HepG2 (cell line): ENCODE results near the gene FLAD1. TPM values are rescaled to one million over a fixed set of nuclear protein-coding genes. Genes with fewer than 3 reads are reported as not detected.

Experiments used
- CBX1 ChIP-seq: IDR thresholded peaks from one replicate; pipeline ENCODE4 v1.6.1; 2016; ENCODE audit warnings: antibody characterized with exemption, low read depth
- CSRNP1 ChIP-seq: sonication (generic); formaldehyde crosslinking; IDR thresholded peaks from 2 replicates; pipeline ENCODE4 v1.8.1; 2023; ENCODE audit warnings: mild to moderate bottlenecking, missing genetic modification reagents
- ERF ChIP-seq: IDR thresholded peaks from 2 replicates; pipeline ENCODE4 v1.6.1; 2018; ENCODE audit warnings: missing biosample characterization, missing genetic modification reagents
- FOXO4 ChIP-seq: sonication (generic); formaldehyde crosslinking; conservative IDR thresholded peaks from 2 replicates; pipeline ENCODE4 v1.8.1; 2023; ENCODE audit warnings: missing genetic modification reagents
- GFI1 ChIP-seq: sonication (generic); formaldehyde crosslinking; IDR thresholded peaks from 2 replicates; pipeline ENCODE4 v1.5.0; 2020; ENCODE audit warnings: missing genetic modification reagents, mild to moderate bottlenecking, borderline replicate concordance
- MBD4 ChIP-seq: IDR thresholded peaks from 2 replicates; pipeline ENCODE4 v1.6.1; 2012; ENCODE audit warnings: low read length, inconsistent platforms, borderline replicate concordance
- MEIS2 ChIP-seq: sonication (generic); formaldehyde crosslinking; IDR thresholded peaks from 2 replicates; pipeline ENCODE4 v1.9.0; 2021; ENCODE audit warnings: mild to moderate bottlenecking, missing genetic modification reagents
- MTF1 ChIP-seq: sonication (generic); formaldehyde crosslinking; IDR thresholded peaks from 2 replicates; pipeline ENCODE4 v1.5.0; 2020; ENCODE audit warnings: missing genetic modification reagents
- NFE2 ChIP-seq: sonication (generic); formaldehyde crosslinking; IDR thresholded peaks from 2 replicates; pipeline ENCODE4 v1.4.0; 2020; ENCODE audit warnings: missing genetic modification reagents
- PTBP1 ChIP-seq: fragments of 200-400 bp; formaldehyde crosslinking; IDR thresholded peaks from 2 replicates; pipeline ENCODE4 v1.6.1; 2018; ENCODE audit warnings: low read length, low read depth; ENCODE audit not compliant: poor library complexity, severe bottlenecking
- REST ChIP-seq, 2 experiments: IDR thresholded peaks; 2 replicates each; pipeline ENCODE4 v1.6.1; 2011 to 2012; ENCODE audit warnings: low read length in 2 of 2, borderline replicate concordance in 1 of 2, low read depth in 1 of 2, mild to moderate bottlenecking in 1 of 2, moderate library complexity in 1 of 2
- SRF ChIP-seq: IDR thresholded peaks from 2 replicates; pipeline ENCODE4 v1.6.1; 2011; ENCODE audit warnings: mild to moderate bottlenecking, low read depth, low read length, moderate library complexity
- TP53 ChIP-seq: sonication (generic); formaldehyde crosslinking; conservative IDR thresholded peaks from 2 replicates; pipeline ENCODE4 v1.4.0; 2020; ENCODE audit warnings: missing genetic modification reagents
- YEATS2 ChIP-seq: sonication (generic); formaldehyde crosslinking; IDR thresholded peaks from 2 replicates; pipeline ENCODE4 v1.4.0; 2020; ENCODE audit warnings: missing genetic modification reagents, borderline replicate concordance
- ZNF343 ChIP-seq: sonication (generic); formaldehyde crosslinking; IDR thresholded peaks from 2 replicates; pipeline ENCODE4 v1.4.0; 2020; ENCODE audit warnings: mild to moderate bottlenecking, missing genetic modification reagents
- ZNF570 ChIP-seq: sonication (generic); formaldehyde crosslinking; IDR thresholded peaks from 2 replicates; pipeline ENCODE4 v1.4.0; 2020; ENCODE audit warnings: mild to moderate bottlenecking, missing genetic modification reagents, borderline replicate concordance
- ZNF747 ChIP-seq: sonication (generic); formaldehyde crosslinking; IDR thresholded peaks from 2 replicates; pipeline ENCODE4 v1.8.1; 2023; ENCODE audit warnings: missing genetic modification reagents, mild to moderate bottlenecking, borderline replicate concordance
- ZNF768 ChIP-seq: sonication (generic); formaldehyde crosslinking; IDR thresholded peaks from 2 replicates; pipeline ENCODE4 v1.4.0; 2020; ENCODE audit warnings: missing genetic modification reagents
- ZSCAN12 ChIP-seq: sonication (generic); formaldehyde crosslinking; IDR thresholded peaks from 2 replicates; pipeline ENCODE4 v1.9.0; 2021; ENCODE audit warnings: mild to moderate bottlenecking, missing genetic modification reagents
- polyA plus RNA-seq, 8 experiments: library from polyadenylated mRNA; depleted of rRNA in 3 of 8; stranded (reverse) in 7 of 8; unstranded in 1 of 8; fragments of >200 nt; fragmentation: Illumina TruSeq in 4 of 8; extraction: Trizol in 4 of 8; gene quantifications; 2 replicates each; pipeline versions ENCODE4 v1.2.1 to v1.2.3, GENCODE V29; 2011 to 2016; ENCODE audit warnings: low read depth in 4 of 8, missing spikeins in 1 of 8, mixed read lengths in 1 of 8; ENCODE audit not compliant: insufficient read depth in 1 of 8
- total RNA-seq, 5 experiments: library from RNA; depleted of rRNA; stranded (reverse); fragments of >200 nt; fragmentation: Illumina TruSeq; extraction: Trizol; gene quantifications; 2 replicates each; pipeline ENCODE4 v1.2.3, GENCODE V29; 2016; ENCODE audit warnings: low read depth in 1 of 5

The FLAD1 gene
- total and polyA plus RNA-seq, 2 of the 13 experiments (the other 11 are each of a cell fraction or from before 2014, with no cell fraction given) = 25.9 to 32.8 TPM

- TF ChIP-seq REST (IDR thresholded peaks at IDR 0.05; ENCODE audit: borderline replicate concordance in 1 of 2, low read depth in 1 of 2, low read length in 2 of 2) (no peak; a peak in 1 of 4 replicates), ZNF768 (CRISPR knock-in tag) (0 out of 2 replicates have a peak, but pooled peaks have one; percentile 11), FOXO4 (0 out of 2 replicates have a peak, but pooled peaks have one; percentile 61), TP53 (no peak), NFE2 (CRISPR knock-in tag) (peak; percentile 35; the same call in 1 of the 2 replicates), PTBP1 (peak; percentile 50), SRF (no peak), CSRNP1 (CRISPR knock-in tag) (peak; percentile 82; the same call in 1 of the 2 replicates), ZNF343 (CRISPR knock-in tag) (no peak), ERF (peak; percentile 80), MTF1 (CRISPR knock-in tag) (no peak), ZNF747 (CRISPR knock-in tag) (no peak), MEIS2 (CRISPR knock-in tag) (peak; percentile 79; the same call in 1 of the 2 replicates), CBX1 (peak; percentile 33), ZNF570 (no peak), GFI1 (peak; percentile 62; the same call in 1 of the 2 replicates), YEATS2 (CRISPR knock-in tag) (no peak; the same call in 1 of the 2 replicates), ZSCAN12 (no peak), MBD4 (no peak)
These were observed 17.7 kb downstream of the FLAD1 start (continued) for GRCh38 chr1:155000726-155001424.
